Psoas muscle (tissue), 8 donors: ENCODE measurements around the gene TOM1L2. TPM values are rescaled to one million over a fixed set of nuclear protein-coding genes. Genes with fewer than 3 reads are reported as not detected.

Experiments
- ATAC-seq, 4 donors: fragments of 200-7000 bp; cut with Tn5 transposase; one replicate each; pipeline ENCODE4 v1.9.1; 2020; ENCODE audit warnings: moderate library complexity in 3 of 4, mild to moderate bottlenecking in 2 of 4
- DNase-seq, 2 donors: peaks; one replicate each; pipeline ENCODE4 v3.0.0-alpha.2; 2020
- H3K27ac ChIP-seq: fragments of 200-600 bp; one replicate; pipeline ENCODE4 v1.8.0; 2022
- H3K27me3 ChIP-seq, 3 donors: fragments of 200-600 bp in 1 of 3; one replicate each; pipeline versions ENCODE4 v1.6.1 to v1.8.0; 2013 to 2022; ENCODE audit warnings: low read length in 2 of 3, mild to moderate bottlenecking in 2 of 3, moderate library complexity in 1 of 3; ENCODE audit not compliant: insufficient read depth in 3 of 3
- H3K36me3 ChIP-seq, 2 donors: fragments of 200-600 bp in 1 of 2; one replicate each; pipeline versions ENCODE4 v1.6.1 to v1.8.0; 2013 to 2022; ENCODE audit warnings: low read depth in 1 of 2, mild to moderate bottlenecking in 1 of 2, moderate library complexity in 1 of 2; ENCODE audit not compliant: insufficient read depth in 1 of 2
- H3K4me1 ChIP-seq: fragments of 200-600 bp; one replicate; pipeline ENCODE4 v1.8.0; 2022
- H3K4me3 ChIP-seq: fragments of 200-600 bp; one replicate; pipeline ENCODE4 v1.8.0; 2022; ENCODE audit warnings: mild to moderate bottlenecking
- H3K9me3 ChIP-seq: fragments of 200-600 bp; one replicate; pipeline ENCODE4 v1.8.0; 2022
- WGBS, 3 donors: extraction: QIAGEN DNeasy Blood & Tissue Kit; methylation state at CpG; one replicate each; pipeline versions ENCODE4 v1.1.6 to v1.1.7; 2013; 5-methylcytosine and 5-hydroxymethylcytosine counted together
- intact Hi-C, 2 donors: fragments of 100-400 bp; cut with DNase I; formaldehyde crosslinking; loops; one replicate each; pipeline versions ENCODE4 v1.11.0 to v1.14.2; 2022
- polyA plus RNA-seq, 3 donors: library from polyadenylated mRNA; stranded (reverse); fragments of 200-250 nt; gene quantifications; one replicate each; pipeline ENCODE4 v1.2.3, GENCODE V29; 2013
- total RNA-seq, 4 donors: library from RNA; stranded (reverse); fragmentation: NEBNext Ultra II Directional in 2 of 4; extraction: Animal tissue kit (Norgen Biotek cat#: 25700) in 2 of 4; gene quantifications; one replicate each; pipeline versions ENCODE4 v1.2.1 to v1.2.4, GENCODE V29; 2021 to 2023
- TF ChIP-seq, protein P1 (sequence below): fragments of 200-600 bp; IDR thresholded peaks from one replicate; pipeline ENCODE4 v1.8.0; 2022; ENCODE audit warnings: antibody characterized with exemption
- donor health status: healthy with polysubstance abuse.
- donor health status: DM: no; HTN: no; CAD: no; lungs with moderate emphysema.
- donor health status: Bipolar disorder and iron deficiency.
- donor health status: healthy.
- donor health status: DM: yes; HTN: yes; CAD: no.
- donor health status: DM: no; HTN: no; CAD: no.
- donor health status: DM: no; HTN: no; CAD: no.
- donor health status: DM: yes; HTN: yes; CAD: no.

TOM1L2 gene
- total and polyA plus RNA-seq, 7 donors: 13.3 to 89.8 (median 72.0) TPM

GRCh38 chr17:17924857-17925250 is 47.3 kb downstream of the TOM1L2 start:
- Histone ChIP-seq H3K9me3 (no peaks in the 10 kb centered on the region), H3K4me1 (peaks cover 63% of the 10 kb centered on the region), H3K27me3 (no peaks in the 10 kb centered on the region), H3K27ac (no peak overlapping the region), H3K4me3 (no peak overlapping the region), H3K36me3 (no peaks in the 10 kb centered on the region)
- DNase-seq (no peak), ATAC-seq (no peak)
- TF ChIP-seq, protein P1, sequence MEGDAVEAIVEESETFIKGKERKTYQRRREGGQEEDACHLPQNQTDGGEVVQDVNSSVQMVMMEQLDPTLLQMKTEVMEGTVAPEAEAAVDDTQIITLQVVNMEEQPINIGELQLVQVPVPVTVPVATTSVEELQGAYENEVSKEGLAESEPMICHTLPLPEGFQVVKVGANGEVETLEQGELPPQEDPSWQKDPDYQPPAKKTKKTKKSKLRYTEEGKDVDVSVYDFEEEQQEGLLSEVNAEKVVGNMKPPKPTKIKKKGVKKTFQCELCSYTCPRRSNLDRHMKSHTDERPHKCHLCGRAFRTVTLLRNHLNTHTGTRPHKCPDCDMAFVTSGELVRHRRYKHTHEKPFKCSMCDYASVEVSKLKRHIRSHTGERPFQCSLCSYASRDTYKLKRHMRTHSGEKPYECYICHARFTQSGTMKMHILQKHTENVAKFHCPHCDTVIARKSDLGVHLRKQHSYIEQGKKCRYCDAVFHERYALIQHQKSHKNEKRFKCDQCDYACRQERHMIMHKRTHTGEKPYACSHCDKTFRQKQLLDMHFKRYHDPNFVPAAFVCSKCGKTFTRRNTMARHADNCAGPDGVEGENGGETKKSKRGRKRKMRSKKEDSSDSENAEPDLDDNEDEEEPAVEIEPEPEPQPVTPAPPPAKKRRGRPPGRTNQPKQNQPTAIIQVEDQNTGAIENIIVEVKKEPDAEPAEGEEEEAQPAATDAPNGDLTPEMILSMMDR: no peak
- intact Hi-C loops: loop anchor here (5.0 to 10.0 kb wide), 3 partner anchors 42 to 112 kb away; partner anchors contain the start of genes ATPAF2 (in 2 of the 2) and GID4 (in 2 of the 2)

- 95 to 98% (median 97%) methylated on average over 5 of the region's 5 CpGs for WGBS, 3 donors
- H3K27me3 ChIP-seq: no peaks in the 10 kb centered on the region
- no peak overlapping the region for H3K4me3 ChIP-seq
- DNase-seq: no peak
- TF ChIP-seq, protein P1: no peak
- H3K9me3 ChIP-seq: no peaks in the 10 kb centered on the region
- intact Hi-C loops: loop anchor here (5.0 to 10.0 kb wide), 3 partner anchors 43 to 113 kb away; partner anchors contain the start of genes ATPAF2 (in 2 of the 2) and GID4 (in 2 of the 2)
- no peaks in the 10 kb centered on the region for H3K36me3 ChIP-seq
- H3K4me1 ChIP-seq: peaks cover 65% of the 10 kb centered on the region
- no peak for ATAC-seq
- no peak overlapping the region for H3K27ac ChIP-seq
Measured at GRCh38 chr17:17924131-17924856, 47.9 kb downstream of the TOM1L2 start.

- TF ChIP-seq, protein P1: no peak
- ATAC-seq (peak in 2 of 4 donors; percentile 2 to 5), DNase-seq (no peak)
- intact Hi-C loops: loop anchor here (5.0 to 10.0 kb wide), 3 partner anchors 45 to 115 kb away; partner anchors contain the start of genes ATPAF2 (in 2 of the 2) and GID4 (in 2 of the 2)
- Histone ChIP-seq H3K9me3 (no peaks in the 10 kb centered on the region), H3K36me3 (no peaks in the 10 kb centered on the region), H3K27ac (peak overlapping the region; percentile 71), H3K27me3 (no peaks in the 10 kb centered on the region), H3K4me3 (no peak overlapping the region), H3K4me1 (peaks cover 56% of the 10 kb centered on the region)
- 44 to 79% (median 49%) methylated on average over 3 of the region's 3 CpGs for WGBS, 3 donors
Measured at GRCh38 chr17:17922070-17922614, 50.1 kb downstream of the TOM1L2 start.

- Histone ChIP-seq H3K4me1 (peaks cover 54% of the 10 kb centered on the region), H3K27ac (peak overlapping the region; percentile 71), H3K4me3 (no peak overlapping the region), H3K9me3 (no peaks in the 10 kb centered on the region), H3K27me3 (no peaks in the 10 kb centered on the region), H3K36me3 (no peaks in the 10 kb centered on the region)
- ATAC-seq (peak; percentile 16 to 67 (median 31)), DNase-seq (no peak)
- TF ChIP-seq, protein P1: no peak
- intact Hi-C loops: loop anchor here (5.0 to 10.0 kb wide), 3 partner anchors 46 to 116 kb away; partner anchors contain the start of genes ATPAF2 (in 2 of the 2) and GID4 (in 2 of the 2)
- 22 to 31% (median 23%) methylated on average over 9 to 10 of the region's 10 CpGs for WGBS, 3 donors
Measured at GRCh38 chr17:17921192-17922069, 50.8 kb downstream of the TOM1L2 start.
